K562 (cell line): Measurements from ENCODE around the gene PEDS1. TPM values are rescaled to one million over a fixed set of nuclear protein-coding genes. Genes with fewer than 3 reads are reported as not detected.
A peak's percentile ranks its signal among the peaks of the same experiment; 100 is the strongest.

Experiments
- ATAC-seq: fragments of 200-7000 bp; cut with Tn5 transposase; 3 replicates; pipeline ENCODE4 v1.9.1; 2020; ENCODE audit warnings: moderate library complexity
- BruUV-seq: library from RNA; stranded (reverse); fragments of 400-500 nt; replicated peaks from 2 replicates; lab custom pipeline; 2021; lab: Mats Ljungman, UMichigan
- CTCF ChIA-PET: fragments of 300-600 bp; formaldehyde crosslinking; extraction: SDS; loops from one replicate; lab custom pipeline; 2021; ENCODE audit warnings: low intra/inter-chr PET ratio; lab: Yijun Ruan, JAX
- POLR2A ChIA-PET: fragments of 300-600, 350-650 bp; sonication (Branson Sonifier 250); formaldehyde crosslinking; extraction: SDS; loops from one replicate; lab custom pipeline; 2021; ENCODE audit warnings: antibody characterized with exemption, inconsistent platforms; lab: Yijun Ruan, JAX
- DNase-seq, 4 experiments: peaks; one replicate each; pipeline versions ENCODE4 v3.0.0 to v3.0.0-alpha.2; 2011 to 2018; ENCODE audit warnings: low spot score in 3 of 4, mixed read lengths in 3 of 4; ENCODE audit errors: extremely low read depth in 1 of 4
- FAIRE-seq: peaks from 2 replicates; lab custom pipeline; 2011; peaks lifted over from hg19 to GRCh38; lab: Jason Lieb, UNC
- H2AFZ ChIP-seq: 2 replicates; pipeline ENCODE4 v1.6.0; 2011; ENCODE audit warnings: low read depth, low read length, control low read depth, inconsistent platforms
- H3K27ac ChIP-seq: fragments of 200-600 bp; 3 replicates; pipeline ENCODE4 v1.8.0; 2011; ENCODE audit warnings: low read depth, mild to moderate bottlenecking, control low read depth, inconsistent platforms, low read length, moderate library complexity, mixed read lengths; ENCODE audit errors: extremely low read depth
- H3K27me3 ChIP-seq, 2 experiments: fragments of 300-600 bp in 1 of 2; 2 replicates in 1 of 2; 3 replicates in 1 of 2; pipeline versions ENCODE4 v1.6.0 to v1.8.0; 2011; ENCODE audit warnings: inconsistent platforms in 2 of 2, low read length in 2 of 2, mild to moderate bottlenecking in 1 of 2, mixed read lengths in 1 of 2, moderate library complexity in 1 of 2; ENCODE audit not compliant: control insufficient read depth in 2 of 2, insufficient read depth in 2 of 2
- H3K36me3 ChIP-seq: fragments of 300-600 bp; 3 replicates; pipeline ENCODE4 v1.8.0; 2011; ENCODE audit warnings: mild to moderate bottlenecking, low read length, inconsistent platforms; ENCODE audit not compliant: control insufficient read depth, insufficient read depth
- H3K4me1 ChIP-seq, 2 experiments: fragments of 200-600 bp in 1 of 2; replicated peaks in 1 of 2; 2 replicates in 1 of 2; 3 replicates in 1 of 2; pipeline versions ENCODE4 v1.5.1 to v1.8.0; 2011; ENCODE audit warnings: inconsistent platforms in 2 of 2, low read length in 2 of 2, mild to moderate bottlenecking in 1 of 2, mixed read lengths in 1 of 2, moderate library complexity in 1 of 2; ENCODE audit not compliant: control insufficient read depth in 2 of 2, insufficient read depth in 2 of 2
- H3K4me2 ChIP-seq: 2 replicates; pipeline ENCODE4 v1.6.1; 2011; ENCODE audit warnings: low read length, control low read depth, inconsistent platforms, mixed read lengths; ENCODE audit not compliant: insufficient read depth
- H3K4me3 ChIP-seq: fragments of 200-600 bp; sonication (generic), shearing (Covaris generic); 2 replicates; pipeline ENCODE4 v1.5.1; 2016; ENCODE audit warnings: control low read depth, inconsistent platforms
- H3K79me2 ChIP-seq: fragments of 200-600 bp; 3 replicates; pipeline ENCODE4 v1.8.0; 2011; ENCODE audit warnings: low read length, inconsistent platforms; ENCODE audit not compliant: control insufficient read depth, insufficient read depth
- H3K9ac ChIP-seq, 2 experiments: 2 replicates each; pipeline versions ENCODE4 v1.6.0 to v1.6.1; 2011; ENCODE audit warnings: low read depth in 2 of 2, low read length in 2 of 2, control low read depth in 1 of 2, inconsistent platforms in 1 of 2, mild to moderate bottlenecking in 1 of 2, mixed read lengths in 1 of 2; ENCODE audit not compliant: insufficient read depth in 1 of 2
- H3K9me1 ChIP-seq: one replicate; pipeline ENCODE4 v1.6.0; 2011; ENCODE audit warnings: inconsistent platforms, mild to moderate bottlenecking, low read length, moderate library complexity; ENCODE audit not compliant: control insufficient read depth, insufficient read depth
- H3K9me3 ChIP-seq: replicated peaks from 2 replicates; pipeline ENCODE4 v1.5.1; 2011; ENCODE audit warnings: low read depth, low read length, inconsistent platforms; ENCODE audit not compliant: control insufficient read depth, insufficient read depth
- H4K20me1 ChIP-seq: replicated peaks from 2 replicates; pipeline ENCODE4 v1.6.1; 2011; ENCODE audit warnings: low read length, inconsistent platforms, mixed read lengths; ENCODE audit not compliant: control insufficient read depth, insufficient read depth
- ATF1 ChIP-seq, 2 experiments: fragments of 450-650 bp in 1 of 2; IDR thresholded peaks; 2 replicates each; pipeline ENCODE4 v1.6.1; 2016; ENCODE audit warnings: missing compliant biosample characterization in 1 of 2, missing genetic modification characterization in 1 of 2
- ATF7 ChIP-seq: fragments of 450-650 bp; IDR thresholded peaks from 2 replicates; pipeline ENCODE4 v1.7.1; 2014; ENCODE audit warnings: mild to moderate bottlenecking, moderate library complexity
- BHLHE40 ChIP-seq: IDR thresholded peaks from 2 replicates; pipeline ENCODE4 v1.6.1; 2011; ENCODE audit warnings: low read length, improper control_type of control experiment
- BMI1 ChIP-seq: fragments of 150-350 bp; IDR thresholded peaks from 2 replicates; pipeline ENCODE4 v1.6.1; 2014; ENCODE audit warnings: low read length
- C11orf30 ChIP-seq: fragments of 450-650 bp; IDR thresholded peaks from 2 replicates; pipeline ENCODE4 v1.6.1; 2016; ENCODE audit warnings: low read depth, mild to moderate bottlenecking
- CBFA2T3 ChIP-seq: fragments of 450-650 bp; IDR thresholded peaks from 2 replicates; pipeline ENCODE4 v1.6.1; 2017
- CHD2 ChIP-seq: IDR thresholded peaks from 2 replicates; pipeline ENCODE4 v1.6.1; 2011; ENCODE audit warnings: low read depth, low read length
- CXXC5 ChIP-seq: fragments of 250-450 bp; sonication (Bioruptor Pico); IDR thresholded peaks from 2 replicates; pipeline ENCODE4 v1.8.0; 2022; ENCODE audit warnings: inconsistent platforms, mild to moderate bottlenecking, moderate library complexity
- DPF2 ChIP-seq: fragments of 450-650 bp; IDR thresholded peaks from 2 replicates; pipeline ENCODE4 v1.6.1; 2016
- E2F3 ChIP-seq: fragments of 250-450 bp; sonication (Bioruptor Pico); IDR thresholded peaks from 2 replicates; pipeline ENCODE4 v1.4.0; 2020; ENCODE audit warnings: mild to moderate bottlenecking
- GABPB2 ChIP-seq: fragments of 250-450 bp; sonication (Bioruptor Pico); conservative IDR thresholded peaks from 2 replicates; pipeline ENCODE4 v1.5.1; 2021; ENCODE audit warnings: mild to moderate bottlenecking
- HNRNPLL ChIP-seq: fragments of 200-400 bp; formaldehyde crosslinking; IDR thresholded peaks from 2 replicates; pipeline ENCODE4 v1.6.1; 2017; ENCODE audit warnings: low read length, low read depth, mild to moderate bottlenecking; ENCODE audit not compliant: poor library complexity, severe bottlenecking
- MAZ ChIP-seq, 2 experiments: fragments of 450-650 bp in 1 of 2; sonication (generic) in 1 of 2; formaldehyde crosslinking; IDR thresholded peaks in 1 of 2; conservative IDR thresholded peaks in 1 of 2; 2 replicates each; pipeline versions ENCODE4 v1.4.0 to v1.5.0; 2020; ENCODE audit warnings: mild to moderate bottlenecking in 1 of 2, missing genetic modification reagents in 1 of 2
- NFE2L1 ChIP-seq: fragments of 450-650 bp; IDR thresholded peaks from 2 replicates; pipeline ENCODE4 v1.6.1; 2016; ENCODE audit warnings: missing genetic modification characterization, low read depth, mild to moderate bottlenecking, missing compliant biosample characterization, moderate library complexity, borderline replicate concordance
- NR2C2 ChIP-seq, 2 experiments: fragments of 200-800 bp in 1 of 2; sonication (Bioruptor generic) in 1 of 2; sonication (generic) in 1 of 2; formaldehyde crosslinking in 1 of 2; IDR thresholded peaks; 2 replicates each; pipeline versions ENCODE4 v1.6.1 to v1.8.0; 2016 to 2022; ENCODE audit warnings: mild to moderate bottlenecking in 1 of 2, missing compliant biosample characterization in 1 of 2, missing genetic modification characterization in 1 of 2, missing genetic modification reagents in 1 of 2
- POLR2H ChIP-seq: IDR thresholded peaks from 2 replicates; pipeline ENCODE4 v1.6.1; 2016; ENCODE audit warnings: missing genetic modification characterization, low read depth, mild to moderate bottlenecking, control low read depth, missing compliant biosample characterization, moderate library complexity
- PRPF4 ChIP-seq: fragments of 200-400 bp; formaldehyde crosslinking; IDR thresholded peaks from one replicate; pipeline ENCODE4 v1.6.1; 2017; ENCODE audit warnings: low read length, low read depth, mild to moderate bottlenecking; ENCODE audit not compliant: insufficient read depth, poor library complexity, severe bottlenecking
- RB1 ChIP-seq: fragments of 450-650 bp; IDR thresholded peaks from 2 replicates; pipeline ENCODE4 v1.6.1; 2017; ENCODE audit warnings: low read depth, mild to moderate bottlenecking
- RBM39 ChIP-seq: fragments of 200-400 bp; formaldehyde crosslinking; optimal IDR thresholded peaks from 2 replicates; pipeline ENCODE3; 2018; ENCODE audit warnings: low read depth, low read length
- SIX5 ChIP-seq, 2 experiments: IDR thresholded peaks; 2 replicates each; pipeline ENCODE4 v1.6.1; 2011; ENCODE audit warnings: low read length in 2 of 2, borderline replicate concordance in 1 of 2, low read depth in 1 of 2, mild to moderate bottlenecking in 1 of 2, moderate library complexity in 1 of 2; ENCODE audit not compliant: insufficient read depth in 1 of 2
- SP1 ChIP-seq: sonication (generic); formaldehyde crosslinking; IDR thresholded peaks from 2 replicates; pipeline ENCODE4 v1.8.1; 2022; ENCODE audit warnings: mild to moderate bottlenecking, missing genetic modification reagents
- SREBF1 ChIP-seq: fragments of 150-350 bp; IDR thresholded peaks from 2 replicates; pipeline ENCODE4 v1.6.1; 2014; ENCODE audit warnings: antibody characterized with exemption, low read depth, low read length, borderline replicate concordance
- TBP ChIP-seq: optimal IDR thresholded peaks from 2 replicates; pipeline ENCODE3; 2011; ENCODE audit warnings: low read depth, low read length, improper control_type of control experiment
- ZNF217 ChIP-seq: sonication (generic); formaldehyde crosslinking; IDR thresholded peaks from 2 replicates; pipeline ENCODE4 v1.8.0; 2022; ENCODE audit warnings: mild to moderate bottlenecking, missing genetic modification reagents
- WGBS: fragments of 100-300 bp; shearing (Covaris generic); methylation state at CpG from one replicate; pipeline ENCODE4 v1.1.6; 2016; ENCODE audit warnings: low coverage, mixed read lengths; ENCODE audit not compliant: insufficient coverage; ENCODE audit errors: missing lambda C conversion rate; 5-methylcytosine and 5-hydroxymethylcytosine counted together
- in situ Hi-C: fragments of 300-500 bp; cut with MboI; formaldehyde crosslinking; loops from 4 replicates; pipeline ENCODE4 v1.15.0; 2018; ENCODE audit warnings: inconsistent platforms, mixed read lengths
- intact Hi-C: fragments of 100-400 bp; cut with micrococcal nuclease; formaldehyde crosslinking; loops from 2 replicates; pipeline ENCODE4 v1.14.2; 2022
- polyA plus RNA-seq, 8 experiments: library from polyadenylated mRNA; depleted of rRNA in 4 of 8; stranded (reverse) in 5 of 8; unstranded in 3 of 8; fragments of >200 nt; fragmentation: Nextera tagmentation in 2 of 8; fragmentation: Illumina TruSeq in 1 of 8; extraction: Ambion mirVana in 2 of 8; extraction: Trizol in 1 of 8; gene quantifications; 2 replicates each; pipeline versions ENCODE4 v1.2.1 to v1.2.3, GENCODE V29; 2011 to 2014; ENCODE audit warnings: inconsistent platforms in 1 of 8, missing spikeins in 1 of 8
- total RNA-seq, 7 experiments: library from RNA; depleted of rRNA in 6 of 7; stranded (reverse); fragments of >200 nt in 6 of 7; fragmentation: Illumina TruSeq in 2 of 7; extraction: Trizol in 2 of 7; gene quantifications; 2 replicates each; pipeline versions ENCODE4 v1.2.1 to v1.2.3, GENCODE V29; 2011 to 2021; ENCODE audit warnings: low replicate concordance in 1 of 7

PEDS1 gene
- total and polyA plus RNA-seq, 9 of the 15 experiments (the other 6 are each of a cell fraction or from before 2014, with no cell fraction given): 2.9 to 38.5 (median 24.2) TPM

- WGBS: under 1% methylated on average over 24 of the region's 24 CpGs
- Histone ChIP-seq H3K9me3 (no peaks in the 10 kb centered on the region), H3K79me2 (peaks cover 42% of the 10 kb centered on the region), H4K20me1 (peaks cover 18% of the 10 kb centered on the region), H3K9me1 (no peaks in the 10 kb centered on the region), H3K4me3 (peak overlapping the region; percentile 63), H3K27me3 (no peaks in the 10 kb centered on the region), H3K4me2 (peak overlapping the region; percentile 98), H2AFZ (peak overlapping the region; percentile 99), H3K9ac (peak overlapping the region; percentile 86 to 89), H3K4me1 (peaks cover 23 to 34% of the 10 kb centered on the region in 2 experiments), H3K27ac (peak overlapping the region; percentile 75), H3K36me3 (peaks cover 5% of the 10 kb centered on the region)
- ChIA-PET POLR2A (interaction anchor here (0.6 to 2.8 kb wide), 18 partner anchors 9 to 427 kb away, joined by 3 to 22 read pairs (median 4); partner anchors contain the start of genes PEDS1 and SNAI1), CTCF (no interaction called here)
- BruUV-seq: no TSS peak
- ATAC-seq (peak; percentile 83), FAIRE-seq (peak; percentile 94), DNase-seq (peak; percentile 85 to 97 (median 89))
- intact Hi-C loops (no loop called here), in situ Hi-C loops (no loop called here)
- TF ChIP-seq PRPF4: no peak
- TF ChIP-seq CBFA2T3: peak; percentile 44
- TF ChIP-seq POLR2H (tag): peak; percentile 57
- peak; percentile 48; the same call in 1 of the 2 replicates for TF ChIP-seq SP1 (CRISPR knock-in tag)
- no peak for TF ChIP-seq ZNF217 (CRISPR knock-in tag)
- 0 out of 2 replicates have a peak, but pooled peaks have one; percentile 54 for TF ChIP-seq RB1
- TF ChIP-seq MAZ (CRISPR knock-in tag; conservative IDR thresholded peaks at IDR 0.05 in 1 of 2, IDR thresholded peaks at IDR 0.05 in 1 of 2): peak in 1 of 2 experiments; percentile 64; a peak in 3 of 4 replicates
- TF ChIP-seq C11orf30: peak; percentile 11; the same call in 1 of the 2 replicates
- peak; percentile 76 for TF ChIP-seq ATF7
- peak; percentile 83 to 87 for TF ChIP-seq SIX5 (IDR thresholded peaks at IDR 0.05; ENCODE audit: borderline replicate concordance in 1 of 2, insufficient read depth in 1 of 2, low read depth in 1 of 2, low read length in 2 of 2)
- TF ChIP-seq BHLHE40: peak; percentile 77
- peak; percentile 80 for TF ChIP-seq DPF2
- no peak for TF ChIP-seq ATF1 (CRISPR knock-in tag; IDR thresholded peaks at IDR 0.05)
- TF ChIP-seq ATF1 (tag; IDR thresholded peaks at IDR 0.05): peak; percentile 90
- TF ChIP-seq SREBF1: peak; percentile 68; the same call in 1 of the 2 replicates
- TF ChIP-seq NFE2L1 (tag): no peak
- no peak for TF ChIP-seq RBM39
- no peak for TF ChIP-seq GABPB2
- no peak for TF ChIP-seq E2F3 (CRISPR knock-in tag)
- TF ChIP-seq CXXC5 (CRISPR knock-in tag): peak; percentile 78
- peak; percentile 62; the same call in 1 of the 2 replicates for TF ChIP-seq CHD2
- TF ChIP-seq TBP: peak; percentile 66
- TF ChIP-seq BMI1: no peak
- peak; percentile 40; the same call in 1 of the 2 replicates for TF ChIP-seq NR2C2 (CRISPR knock-in tag; IDR thresholded peaks at IDR 0.05)
- TF ChIP-seq NR2C2 (tag; IDR thresholded peaks at IDR 0.05): peak; percentile 91
- peak; percentile 37 for TF ChIP-seq HNRNPLL
Measured at GRCh38 chr20:50115591-50116367, 37.7 kb downstream of the PEDS1 start.
